ENCODE data around the gene RBMS1. TPM values are rescaled to one million over a fixed set of nuclear protein-coding genes. Genes with fewer than 3 reads are reported as not detected.
"Not testable (repeated sequence)": the region's sequence is repeated elsewhere in the genome, so short reads cannot be mapped to it uniquely, and the experiment has no call there.

The RBMS1 gene
- total RNA-seq, 1 experiment from 2014 or later = 86.6 TPM

GRCh38 chr2:160425434-160426151, 68.0 kb downstream of the RBMS1 start:
- DNase-seq = no peak
- Histone ChIP-seq H3K4me1 (peaks cover 14% of the 10 kb centered on the region), H3K36me3 (no peaks in the 10 kb centered on the region)

DNA sequence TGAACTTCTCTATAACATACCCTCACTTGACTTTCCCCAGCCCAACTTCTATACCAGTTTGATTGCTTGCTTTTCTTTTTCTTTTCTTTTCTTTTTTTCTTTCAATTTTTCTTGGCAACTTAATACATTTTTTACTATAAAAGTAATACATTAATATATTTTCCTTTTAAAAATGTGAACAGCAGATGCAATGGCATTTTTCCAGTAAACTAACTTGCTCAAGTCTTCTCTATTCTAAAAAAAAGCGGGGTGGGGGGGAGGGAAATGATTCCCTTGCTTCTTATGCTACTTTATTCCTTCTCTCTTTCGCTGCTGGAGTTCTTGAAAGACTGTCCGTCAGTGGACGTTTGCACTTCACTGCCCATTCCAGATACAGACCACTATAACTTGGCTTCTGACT, 70.5 kb downstream of the RBMS1 start:
- H3K36me3 ChIP-seq = no peaks in the 10 kb centered on the region
- H3K4me3 ChIP-seq = no peak overlapping the region
- DNase-seq = no peak
- H3K9me3 ChIP-seq (replicated peaks) = no peaks in the 10 kb centered on the region
- no peaks in the 10 kb centered on the region for H3K27me3 ChIP-seq
- H3K4me1 ChIP-seq = peaks cover 8% of the 10 kb centered on the region; the same call in 1 of the 2 replicates
- H3K27ac ChIP-seq = no peak overlapping the region

More at GRCh38 chr2:160425434-160426151, 68.0 kb downstream of the RBMS1 start:
- Histone ChIP-seq H3K27me3 (no peaks in the 10 kb centered on the region), H3K27ac (no peak overlapping the region), H3K9me3 (replicated peaks) (no peaks in the 10 kb centered on the region), H3K4me3 (no peak overlapping the region)

- not testable (repeated sequence) for H3K9me3 ChIP-seq (replicated peaks); H3K4me1 ChIP-seq; H3K27ac ChIP-seq; H3K36me3 ChIP-seq; H3K27me3 ChIP-seq; H3K4me3 ChIP-seq; DNase-seq
Measured at GRCh38 chr2:160421646-160422501, 71.7 kb downstream of the RBMS1 start.

DNA sequence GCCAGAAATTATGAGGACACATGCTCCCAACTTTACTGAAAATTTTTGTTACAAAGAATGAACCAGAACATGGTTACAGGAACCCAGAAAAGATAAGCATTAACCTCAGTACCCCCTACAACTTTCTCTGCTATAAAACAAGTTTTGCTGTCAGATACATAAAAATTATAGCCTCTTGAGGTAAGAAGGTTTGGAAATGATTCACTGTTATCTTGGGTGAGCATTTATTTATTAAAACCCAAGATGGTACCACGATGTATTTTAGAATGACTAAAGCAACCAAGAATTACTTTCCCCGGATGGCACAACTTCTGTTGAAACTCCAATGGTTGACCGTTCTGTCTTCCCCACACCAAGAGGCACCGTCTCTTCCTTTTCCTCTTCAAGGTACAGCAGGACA, 72.9 kb downstream of the RBMS1 start:
- Histone ChIP-seq H3K27ac (no peak overlapping the region), H3K36me3 (no peaks in the 10 kb centered on the region)

DNA sequence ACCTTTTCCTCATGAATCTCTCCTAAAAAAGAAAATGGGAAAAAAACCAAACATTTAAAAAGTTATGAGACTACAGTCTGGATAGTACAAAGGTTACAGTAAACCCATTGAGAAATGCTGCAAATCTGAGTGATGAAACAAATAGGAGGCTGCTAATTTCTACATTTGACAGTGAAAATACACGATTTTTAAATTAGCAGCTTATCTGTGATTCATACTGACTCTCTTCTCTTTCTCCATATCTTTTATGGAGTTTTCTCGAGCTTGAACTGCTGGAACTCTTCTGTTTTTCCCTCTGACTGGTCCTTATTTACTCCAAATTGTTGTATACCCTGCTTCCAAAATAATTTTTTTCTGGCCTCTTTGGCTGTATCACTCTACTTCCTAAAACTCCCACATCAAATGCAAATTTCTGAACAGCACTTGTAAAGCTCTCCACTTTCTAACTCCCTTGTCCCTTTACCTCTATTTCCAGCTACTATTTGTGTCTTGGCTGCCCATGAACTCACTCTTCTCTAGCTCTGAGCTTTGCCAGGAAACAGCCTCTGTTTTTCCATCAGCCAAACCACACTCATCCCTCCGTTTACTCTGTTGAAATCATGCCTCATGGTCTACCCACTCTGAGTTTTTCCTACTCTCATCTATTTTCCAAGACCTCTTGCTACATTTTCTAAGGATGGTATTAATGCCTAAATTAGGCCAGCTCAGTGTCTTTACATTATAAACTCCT, 73.7 kb downstream of the RBMS1 start:
- no peaks in the 10 kb centered on the region for H3K4me1 ChIP-seq
- H3K27ac ChIP-seq = no peak overlapping the region
- no peak for DNase-seq

More for the DNA sequence above, 72.9 kb downstream of the RBMS1 start:
- H3K27me3 ChIP-seq = no peaks in the 10 kb centered on the region
- no peak overlapping the region for H3K4me3 ChIP-seq
- H3K9me3 ChIP-seq (replicated peaks) = no peaks in the 10 kb centered on the region
- no peaks in the 10 kb centered on the region for H3K4me1 ChIP-seq
- no peak for DNase-seq

GRCh38 chr2:160418853-160419252, 74.8 kb downstream of the RBMS1 start:
- Histone ChIP-seq H3K27me3 (no peaks in the 10 kb centered on the region), H3K36me3 (no peaks in the 10 kb centered on the region), H3K27ac (no peak overlapping the region), H3K4me1 (no peaks in the 10 kb centered on the region), H3K4me3 (no peak overlapping the region), H3K9me3 (replicated peaks) (no peaks in the 10 kb centered on the region)
- DNase-seq = no peak

More for the DNA sequence above, 73.7 kb downstream of the RBMS1 start:
- Histone ChIP-seq H3K36me3 (no peaks in the 10 kb centered on the region), H3K4me3 (no peak overlapping the region), H3K27me3 (no peaks in the 10 kb centered on the region), H3K9me3 (replicated peaks) (no peaks in the 10 kb centered on the region)

DNA sequence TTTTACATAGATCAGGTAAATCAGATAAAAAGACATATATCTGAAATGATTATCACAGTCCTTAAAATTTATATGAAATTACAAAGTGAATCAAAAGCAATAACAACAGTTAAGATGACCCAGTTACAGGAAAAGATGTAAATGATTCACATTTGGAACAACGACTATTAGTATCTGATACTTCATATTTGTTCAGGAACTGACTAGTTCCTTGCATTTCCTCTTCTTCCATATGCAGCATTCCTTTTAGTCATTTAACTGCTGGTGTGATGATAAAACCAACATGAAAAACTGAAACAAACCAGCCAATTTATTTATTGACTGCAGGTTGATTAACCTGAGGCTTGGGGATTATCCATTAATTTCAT, 75.2 kb downstream of the RBMS1 start:
- Histone ChIP-seq H3K9me3 (replicated peaks) (no peaks in the 10 kb centered on the region), H3K27me3 (no peaks in the 10 kb centered on the region), H3K27ac (no peak overlapping the region), H3K36me3 (no peaks in the 10 kb centered on the region), H3K4me3 (no peak overlapping the region), H3K4me1 (no peaks in the 10 kb centered on the region)
- no peak for DNase-seq

GRCh38 chr2:160417745-160418397, 75.7 kb downstream of the RBMS1 start:
- Histone ChIP-seq H3K4me1 (no peaks in the 10 kb centered on the region), H3K9me3 (replicated peaks) (no peaks in the 10 kb centered on the region), H3K27me3 (no peaks in the 10 kb centered on the region), H3K4me3 (no peak overlapping the region), H3K27ac (no peak overlapping the region), H3K36me3 (no peaks in the 10 kb centered on the region)
- DNase-seq = no peak

GRCh38 chr2:160415991-160416390, 77.6 kb downstream of the RBMS1 start:
- H3K27me3 ChIP-seq = no peaks in the 10 kb centered on the region
- no peak overlapping the region for H3K4me3 ChIP-seq
- no peaks in the 10 kb centered on the region for H3K4me1 ChIP-seq
- no peak for DNase-seq
- no peaks in the 10 kb centered on the region for H3K9me3 ChIP-seq (replicated peaks)
- H3K36me3 ChIP-seq = no peaks in the 10 kb centered on the region
- H3K27ac ChIP-seq = no peak overlapping the region

DNA sequence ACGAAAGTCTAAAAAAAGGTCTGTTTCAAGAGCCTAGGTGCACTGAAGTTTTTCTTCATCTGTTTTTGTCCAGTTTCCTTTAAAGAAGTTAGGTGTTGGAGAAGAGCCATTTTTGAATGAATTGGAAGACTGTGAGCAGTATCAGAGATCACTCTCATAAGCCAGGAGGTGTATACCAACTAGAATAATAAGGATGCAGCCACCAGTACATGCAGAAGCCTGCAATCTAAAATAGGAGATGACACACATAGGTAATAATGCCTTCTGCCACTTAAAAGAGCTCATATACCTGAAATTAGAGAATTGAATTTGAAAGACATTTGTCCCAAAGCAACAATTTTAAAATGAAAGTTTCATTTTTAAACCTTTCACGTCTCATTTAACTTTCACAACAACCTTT, 81.7 kb downstream of the RBMS1 start:
- Histone ChIP-seq H3K27ac (no peak overlapping the region), H3K27me3 (no peaks in the 10 kb centered on the region), H3K4me3 (no peak overlapping the region), H3K9me3 (replicated peaks) (no peaks in the 10 kb centered on the region), H3K36me3 (no peaks in the 10 kb centered on the region), H3K4me1 (peaks cover 10% of the 10 kb centered on the region)
- DNase-seq = no peak

GRCh38 chr2:160411167-160411566, 82.4 kb downstream of the RBMS1 start:
- H3K9me3 ChIP-seq (replicated peaks) = no peaks in the 10 kb centered on the region
- H3K4me1 ChIP-seq = peaks cover 10% of the 10 kb centered on the region
- DNase-seq = no peak
- no peak overlapping the region for H3K27ac ChIP-seq
- H3K4me3 ChIP-seq = no peak overlapping the region
- no peaks in the 10 kb centered on the region for H3K27me3 ChIP-seq
- no peaks in the 10 kb centered on the region for H3K36me3 ChIP-seq

DNA sequence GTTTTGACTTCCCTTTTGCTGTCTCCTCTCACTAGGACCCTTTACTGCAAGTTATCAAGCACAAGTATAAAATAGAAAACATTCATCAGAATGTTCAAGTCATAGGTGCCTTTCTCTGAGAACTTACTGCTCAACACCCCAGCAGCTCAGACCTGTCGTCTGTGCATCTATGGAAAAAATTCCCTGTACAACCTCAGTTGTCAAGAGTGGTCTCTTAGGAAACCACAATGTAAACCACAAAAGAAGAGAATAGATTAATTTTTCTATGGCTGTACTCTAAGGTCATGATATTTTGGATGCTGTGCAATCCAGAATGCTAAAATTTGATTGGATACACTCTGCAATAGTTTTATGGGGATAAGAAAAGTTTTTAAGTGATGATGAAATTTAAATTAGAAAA, 84.1 kb downstream of the RBMS1 start:
- no peak overlapping the region for H3K27ac ChIP-seq
- no peak for DNase-seq
- H3K27me3 ChIP-seq = no peaks in the 10 kb centered on the region
- no peaks in the 10 kb centered on the region for H3K36me3 ChIP-seq
- H3K4me3 ChIP-seq = no peak overlapping the region
- H3K9me3 ChIP-seq (replicated peaks) = no peaks in the 10 kb centered on the region
- H3K4me1 ChIP-seq = peaks cover 17% of the 10 kb centered on the region

DNA sequence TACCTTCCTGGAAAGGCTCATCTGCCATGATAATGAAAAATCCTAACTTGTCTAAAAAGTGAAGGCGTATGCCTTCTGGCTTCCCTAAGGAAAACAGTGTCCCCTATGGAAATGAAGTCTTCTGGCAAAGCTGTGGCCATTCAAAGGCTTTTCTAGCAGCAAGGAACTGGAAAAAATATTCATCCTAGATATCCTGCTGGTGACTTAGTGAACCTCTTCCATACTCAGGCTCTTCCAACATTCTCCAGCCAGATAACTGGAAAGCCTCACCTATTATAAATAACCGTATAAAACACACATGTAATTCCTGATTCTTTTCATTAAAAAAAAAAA, 84.7 kb downstream of the RBMS1 start:
- no peaks in the 10 kb centered on the region for H3K9me3 ChIP-seq (replicated peaks)
- H3K36me3 ChIP-seq = no peaks in the 10 kb centered on the region
- no peaks in the 10 kb centered on the region for H3K27me3 ChIP-seq
- peaks cover 17% of the 10 kb centered on the region for H3K4me1 ChIP-seq
- H3K4me3 ChIP-seq = no peak overlapping the region
- no peak overlapping the region for H3K27ac ChIP-seq
- no peak for DNase-seq

GRCh38 chr2:160408173-160408958, 85.2 kb downstream of the RBMS1 start:
- Histone ChIP-seq H3K4me3 (peak overlapping the region; percentile 98), H3K36me3 (no peaks in the 10 kb centered on the region), H3K9me3 (replicated peaks) (no peaks in the 10 kb centered on the region), H3K27ac (peak overlapping the region; percentile 22; the same call in 1 of the 2 replicates), H3K4me1 (peaks cover 20% of the 10 kb centered on the region), H3K27me3 (no peaks in the 10 kb centered on the region)
- DNase-seq = no peak
